ENCODE measurements around the gene CLEC17A. TPM values are rescaled to one million over a fixed set of nuclear protein-coding genes. Genes with fewer than 3 reads are reported as not detected.

Gene CLEC17A
- total RNA-seq, 4 donors from 2014 or later, result not detected

DNA sequence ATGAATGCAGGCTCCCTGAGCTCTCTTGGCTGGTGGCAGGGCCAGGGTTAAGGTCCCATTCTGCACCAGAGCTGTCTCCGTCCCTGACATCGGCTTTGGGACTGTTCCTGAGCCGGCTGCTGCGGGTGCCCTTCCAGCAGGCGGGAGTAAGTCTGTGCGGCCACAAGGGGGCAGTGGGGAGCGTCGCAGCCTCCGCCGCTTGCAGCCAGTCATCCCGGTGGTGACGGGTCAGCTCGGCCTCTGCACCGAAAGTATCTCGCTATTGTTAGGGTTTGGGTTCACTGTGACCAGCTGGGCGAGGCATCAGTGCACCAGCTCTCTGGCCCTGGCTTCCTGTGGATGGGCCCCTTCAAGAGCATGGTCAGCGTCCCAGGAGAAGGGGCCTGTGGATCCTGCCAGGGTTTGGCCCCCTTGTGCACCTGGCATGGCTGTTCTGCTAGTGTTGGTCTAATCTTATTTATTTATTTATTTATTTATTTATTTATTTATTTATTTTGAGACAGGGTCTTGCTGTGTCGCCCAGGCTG is 26.2 kb upstream of the CLEC17A start:
- no peaks in the 10 kb centered on the region for H3K27me3 ChIP-seq
- H3K36me3 ChIP-seq, result peaks cover 0 to 14% of the 10 kb centered on the region in 2 donors
- no peak overlapping the region for H3K27ac ChIP-seq
- WGBS, 2 donors (ENCODE audit: low coverage in 1 of 2), result 67% methylated on average over 1 of the region's 18 CpGs; no CpG with 5 or more reads in 1 of the 2 donors
- TF ChIP-seq, protein P1, sequence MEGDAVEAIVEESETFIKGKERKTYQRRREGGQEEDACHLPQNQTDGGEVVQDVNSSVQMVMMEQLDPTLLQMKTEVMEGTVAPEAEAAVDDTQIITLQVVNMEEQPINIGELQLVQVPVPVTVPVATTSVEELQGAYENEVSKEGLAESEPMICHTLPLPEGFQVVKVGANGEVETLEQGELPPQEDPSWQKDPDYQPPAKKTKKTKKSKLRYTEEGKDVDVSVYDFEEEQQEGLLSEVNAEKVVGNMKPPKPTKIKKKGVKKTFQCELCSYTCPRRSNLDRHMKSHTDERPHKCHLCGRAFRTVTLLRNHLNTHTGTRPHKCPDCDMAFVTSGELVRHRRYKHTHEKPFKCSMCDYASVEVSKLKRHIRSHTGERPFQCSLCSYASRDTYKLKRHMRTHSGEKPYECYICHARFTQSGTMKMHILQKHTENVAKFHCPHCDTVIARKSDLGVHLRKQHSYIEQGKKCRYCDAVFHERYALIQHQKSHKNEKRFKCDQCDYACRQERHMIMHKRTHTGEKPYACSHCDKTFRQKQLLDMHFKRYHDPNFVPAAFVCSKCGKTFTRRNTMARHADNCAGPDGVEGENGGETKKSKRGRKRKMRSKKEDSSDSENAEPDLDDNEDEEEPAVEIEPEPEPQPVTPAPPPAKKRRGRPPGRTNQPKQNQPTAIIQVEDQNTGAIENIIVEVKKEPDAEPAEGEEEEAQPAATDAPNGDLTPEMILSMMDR (IDR thresholded peaks at IDR 0.05), result peak in 3 of 4 experiments; percentile 76 to 96 (median 78)
- TF ChIP-seq POLR2AphosphoS5 (IDR thresholded peaks at IDR 0.05) (no peak), POLR2A (IDR thresholded peaks at IDR 0.05) (no peak)
- H3K4me1 ChIP-seq, result peaks cover 0 to 39% (median 5%) of the 10 kb centered on the region in 3 donors
- peak; percentile 63 for ATAC-seq
- peak overlapping the region in 1 of 2 donors; percentile 28 for H3K4me3 ChIP-seq
- H3K9me3 ChIP-seq, result no peaks in the 10 kb centered on the region

DNA sequence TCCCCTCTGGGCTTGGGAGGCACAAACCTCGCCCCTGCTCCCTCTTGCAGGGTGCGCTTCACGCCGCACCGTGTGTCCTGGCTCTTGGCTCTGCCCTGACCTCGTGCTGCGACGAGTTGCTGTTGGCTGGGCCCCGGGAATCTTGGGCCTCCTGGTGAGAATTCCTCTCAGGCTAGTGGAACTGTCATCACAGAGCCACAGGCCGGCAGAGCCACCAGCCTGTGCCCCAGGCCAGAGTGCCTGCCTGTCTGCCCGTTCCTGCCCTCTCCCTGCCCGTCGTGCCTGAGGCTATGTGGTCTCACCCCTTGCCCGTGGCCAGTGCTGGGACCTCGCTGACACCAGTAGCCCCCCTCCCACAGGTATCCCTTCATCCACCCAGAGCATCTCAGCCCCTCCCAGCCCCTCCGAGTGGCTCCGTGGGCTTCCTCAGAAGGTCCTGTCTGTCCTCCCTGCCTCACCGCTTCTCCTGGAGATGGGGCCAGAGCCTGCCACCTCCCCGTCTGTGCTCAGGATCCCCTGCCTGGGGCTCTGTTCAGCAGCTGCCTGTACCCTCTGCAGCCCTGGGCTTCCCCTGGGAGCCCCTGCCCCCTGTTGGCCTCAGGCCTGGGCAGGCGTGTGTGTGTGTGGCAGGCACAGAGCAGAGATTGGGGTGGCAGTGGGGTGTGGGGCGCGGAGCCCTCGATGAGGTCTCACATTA is 24.4 kb upstream of the CLEC17A start:
- ATAC-seq, result no peak
- H3K27ac ChIP-seq, result no peak overlapping the region
- H3K4me1 ChIP-seq, result peaks cover 0 to 49% (median 5%) of the 10 kb centered on the region in 3 donors
- H3K27me3 ChIP-seq, result no peaks in the 10 kb centered on the region
- no peaks in the 10 kb centered on the region for H3K9me3 ChIP-seq
- TF ChIP-seq, protein P1 (IDR thresholded peaks at IDR 0.05), result no peak
- TF ChIP-seq POLR2AphosphoS5 (IDR thresholded peaks at IDR 0.05), result no peak
- TF ChIP-seq POLR2A (IDR thresholded peaks at IDR 0.05), result no peak
- no peak for TF ChIP-seq EP300 (IDR thresholded peaks at IDR 0.05)
- H3K4me3 ChIP-seq, result no peak overlapping the region
- WGBS, 2 donors (ENCODE audit: low coverage in 1 of 2), result 20% methylated on average over 1 of the region's 23 CpGs; no CpG with 5 or more reads in 1 of the 2 donors
- peaks cover 0 to 12% of the 10 kb centered on the region in 2 donors for H3K36me3 ChIP-seq

DNA sequence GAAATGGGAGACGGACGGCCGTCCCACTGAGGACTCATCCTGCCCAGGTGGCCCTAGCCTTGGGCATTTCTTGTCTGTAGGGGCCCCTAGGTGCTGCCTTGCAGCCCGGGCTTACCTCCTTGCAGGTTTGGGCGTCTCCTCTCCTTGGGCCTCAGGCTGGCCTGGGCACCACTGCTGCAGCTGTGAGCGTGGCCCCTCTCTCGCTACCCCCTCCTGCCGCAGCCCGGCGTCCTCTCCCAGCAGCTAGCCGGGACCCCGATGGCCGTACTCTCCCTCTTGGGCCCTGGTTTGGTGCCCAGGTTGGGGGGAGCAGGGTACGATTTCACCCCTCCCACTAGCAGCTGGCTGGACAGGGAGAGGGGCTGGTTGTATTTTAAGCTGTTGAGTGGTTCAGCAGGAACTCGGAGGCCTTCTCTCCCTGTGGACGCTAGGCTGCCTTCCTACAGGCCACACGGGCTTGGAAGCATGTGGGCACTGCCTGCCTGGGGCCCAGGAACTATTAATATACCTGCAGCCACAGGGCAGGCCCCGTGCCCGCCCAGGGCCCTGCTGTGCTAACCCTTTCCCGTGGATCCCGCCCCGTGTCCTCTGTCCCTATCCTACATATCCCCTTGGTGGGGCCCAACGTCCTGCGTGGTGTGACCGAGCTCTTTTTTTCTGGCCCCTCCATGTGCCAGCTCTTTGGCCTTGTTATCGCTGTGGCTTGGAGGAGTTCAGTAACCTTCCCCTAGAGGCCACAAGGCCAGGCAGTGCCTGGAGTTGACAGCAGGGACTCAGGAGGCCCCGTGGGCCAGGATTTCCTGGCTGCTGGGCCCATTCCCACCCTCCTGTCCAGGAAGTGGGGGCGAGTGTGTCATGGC is 22.7 kb upstream of the CLEC17A start:
- Histone ChIP-seq H3K27me3 (no peaks in the 10 kb centered on the region), H3K36me3 (peaks cover 0 to 18% of the 10 kb centered on the region in 2 donors), H3K9me3 (no peaks in the 10 kb centered on the region), H3K4me3 (no peak overlapping the region), H3K27ac (peak overlapping the region in 3 of 4 donors; percentile 14 to 72 (median 63)), H3K4me1 (peaks cover 0 to 49% (median 5%) of the 10 kb centered on the region in 3 donors)
- TF ChIP-seq EP300 (IDR thresholded peaks at IDR 0.05), result no peak
- no peak for TF ChIP-seq POLR2A (IDR thresholded peaks at IDR 0.05)
- TF ChIP-seq POLR2AphosphoS5 (IDR thresholded peaks at IDR 0.05), result no peak
- TF ChIP-seq, protein P1 (IDR thresholded peaks at IDR 0.05), result no peak
- no peak for ATAC-seq
- WGBS, 2 donors (ENCODE audit: low coverage in 1 of 2), result 38% methylated on average over 6 of the region's 28 CpGs; no CpG with 5 or more reads in 1 of the 2 donors

DNA sequence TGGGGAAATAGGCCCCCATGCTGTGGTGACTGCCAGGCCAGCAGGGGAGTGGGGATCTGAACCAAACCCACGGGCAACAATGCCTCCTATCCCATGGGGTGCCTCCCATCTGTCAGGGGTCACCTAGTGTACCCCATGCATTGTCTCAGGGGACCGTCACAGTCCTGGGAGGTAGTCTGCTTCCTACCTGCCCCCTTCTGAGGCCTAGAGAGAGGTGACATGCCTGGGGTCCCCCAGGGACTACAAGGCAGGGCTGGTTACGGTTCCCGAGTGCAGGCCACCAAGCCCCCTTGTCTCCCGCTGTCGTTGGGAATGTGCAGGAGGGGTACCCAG is 22.1 kb upstream of the CLEC17A start:
- Histone ChIP-seq H3K27ac (peak overlapping the region in 3 of 4 donors; percentile 14 to 72 (median 63)), H3K4me3 (no peak overlapping the region), H3K9me3 (no peaks in the 10 kb centered on the region), H3K27me3 (no peaks in the 10 kb centered on the region), H3K4me1 (peaks cover 0 to 47% (median 5%) of the 10 kb centered on the region in 3 donors), H3K36me3 (peaks cover 0 to 24% of the 10 kb centered on the region in 2 donors)
- no peak for TF ChIP-seq EP300 (IDR thresholded peaks at IDR 0.05)
- TF ChIP-seq, protein P1 (IDR thresholded peaks at IDR 0.05), result no peak
- TF ChIP-seq POLR2A (IDR thresholded peaks at IDR 0.05), result no peak
- WGBS, 2 donors (ENCODE audit: low coverage in 1 of 2), result no CpG with 5 or more reads among the region's 6 CpGs
- ATAC-seq, result no peak
